Neural cell (in vitro differentiated cells): ENCODE measurements around the gene SDCBP2.

Source experiments
- EP300 ChIP-seq: fragments of 450-650 bp; conservative IDR thresholded peaks from 2 replicates; pipeline ENCODE4 v1.6.1; 2014; ENCODE audit warnings: antibody characterized with exemption, mild to moderate bottlenecking, moderate library complexity; ENCODE audit not compliant: poor library complexity, severe bottlenecking
- EZH2 ChIP-seq: fragments of 200-600, 300-800 bp; shearing (Covaris generic), sonication (generic); IDR thresholded peaks from 2 replicates; pipeline ENCODE4 v1.6.1; 2014; ENCODE audit warnings: antibody characterized with exemption, low read length, borderline replicate concordance, mild to moderate bottlenecking; ENCODE audit not compliant: insufficient read depth, poor library complexity, severe bottlenecking
- MXI1 ChIP-seq: fragments of 450-650 bp; conservative IDR thresholded peaks from 2 replicates; pipeline ENCODE4 v1.6.1; 2014; ENCODE audit warnings: antibody characterized with exemption, mild to moderate bottlenecking; ENCODE audit not compliant: poor library complexity, severe bottlenecking
- POLR2AphosphoS5 ChIP-seq: IDR thresholded peaks from 2 replicates; pipeline ENCODE4 v1.6.1; 2012
- RAD21 ChIP-seq: fragments of 450-650 bp; conservative IDR thresholded peaks from 2 replicates; pipeline ENCODE4 v1.6.1; 2014; ENCODE audit warnings: antibody characterized with exemption, mild to moderate bottlenecking, moderate library complexity
- REST ChIP-seq: IDR thresholded peaks from 2 replicates; pipeline ENCODE4 v1.6.1; 2012; ENCODE audit warnings: borderline replicate concordance
- TAF1 ChIP-seq: IDR thresholded peaks from 2 replicates; pipeline ENCODE4 v1.6.1; 2012; ENCODE audit warnings: low read depth
- TF ChIP-seq, protein P1 (sequence below): fragments of 450-650 bp; IDR thresholded peaks from 2 replicates; pipeline ENCODE4 v1.5.1; 2014; ENCODE audit warnings: antibody characterized with exemption, mild to moderate bottlenecking, moderate library complexity; ENCODE audit not compliant: poor library complexity, severe bottlenecking

DNA sequence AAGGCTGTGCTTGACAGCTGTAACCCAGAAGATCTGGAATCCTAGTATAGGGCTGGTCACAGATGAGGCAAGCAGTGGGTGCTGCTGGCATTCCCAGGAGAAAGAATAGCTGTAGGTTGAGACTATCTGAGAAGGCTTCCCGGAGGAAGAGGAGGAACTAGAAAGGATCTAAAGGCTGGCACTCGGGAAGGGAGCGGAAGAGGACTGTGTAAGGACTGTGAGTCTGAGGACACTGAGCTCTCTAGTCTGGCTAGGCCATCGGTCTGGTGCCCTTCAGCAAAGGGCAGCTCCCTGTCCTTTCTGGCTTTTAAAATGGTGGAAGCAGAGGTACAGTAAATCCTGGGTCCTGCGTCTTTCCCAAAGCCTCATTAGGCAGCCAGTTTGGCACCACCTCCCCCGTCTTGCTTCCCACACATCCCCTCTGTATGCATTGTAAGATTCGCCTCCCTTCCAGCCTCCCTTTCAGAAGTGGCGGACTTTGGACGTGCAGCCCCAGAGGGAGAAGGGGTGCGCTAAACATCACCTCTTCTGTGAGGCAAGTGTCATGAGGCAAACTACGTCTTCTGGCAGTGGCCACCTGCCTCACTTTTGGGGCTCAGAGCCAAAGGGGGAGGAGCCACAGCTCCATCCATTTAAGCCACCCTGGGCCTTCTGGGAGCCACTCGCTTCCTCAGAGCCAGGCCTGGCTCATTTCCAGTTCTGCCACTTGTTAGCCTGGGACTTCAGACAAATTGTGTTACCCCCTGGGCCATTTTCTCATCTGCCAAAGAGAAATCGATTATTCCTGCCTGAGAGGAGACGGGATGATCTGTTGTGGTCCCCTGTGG is 54.2 kb downstream of the SDCBP2 start:
- TF ChIP-seq, protein P1, sequence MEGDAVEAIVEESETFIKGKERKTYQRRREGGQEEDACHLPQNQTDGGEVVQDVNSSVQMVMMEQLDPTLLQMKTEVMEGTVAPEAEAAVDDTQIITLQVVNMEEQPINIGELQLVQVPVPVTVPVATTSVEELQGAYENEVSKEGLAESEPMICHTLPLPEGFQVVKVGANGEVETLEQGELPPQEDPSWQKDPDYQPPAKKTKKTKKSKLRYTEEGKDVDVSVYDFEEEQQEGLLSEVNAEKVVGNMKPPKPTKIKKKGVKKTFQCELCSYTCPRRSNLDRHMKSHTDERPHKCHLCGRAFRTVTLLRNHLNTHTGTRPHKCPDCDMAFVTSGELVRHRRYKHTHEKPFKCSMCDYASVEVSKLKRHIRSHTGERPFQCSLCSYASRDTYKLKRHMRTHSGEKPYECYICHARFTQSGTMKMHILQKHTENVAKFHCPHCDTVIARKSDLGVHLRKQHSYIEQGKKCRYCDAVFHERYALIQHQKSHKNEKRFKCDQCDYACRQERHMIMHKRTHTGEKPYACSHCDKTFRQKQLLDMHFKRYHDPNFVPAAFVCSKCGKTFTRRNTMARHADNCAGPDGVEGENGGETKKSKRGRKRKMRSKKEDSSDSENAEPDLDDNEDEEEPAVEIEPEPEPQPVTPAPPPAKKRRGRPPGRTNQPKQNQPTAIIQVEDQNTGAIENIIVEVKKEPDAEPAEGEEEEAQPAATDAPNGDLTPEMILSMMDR, result no peak
- TF ChIP-seq EZH2 (no peak), TAF1 (no peak), RAD21 (no peak), REST (no peak), POLR2AphosphoS5 (no peak), MXI1 (no peak), EP300 (no peak)
